Measurements from ENCODE around the gene B4GALT5.

The B4GALT5 gene

DNA sequence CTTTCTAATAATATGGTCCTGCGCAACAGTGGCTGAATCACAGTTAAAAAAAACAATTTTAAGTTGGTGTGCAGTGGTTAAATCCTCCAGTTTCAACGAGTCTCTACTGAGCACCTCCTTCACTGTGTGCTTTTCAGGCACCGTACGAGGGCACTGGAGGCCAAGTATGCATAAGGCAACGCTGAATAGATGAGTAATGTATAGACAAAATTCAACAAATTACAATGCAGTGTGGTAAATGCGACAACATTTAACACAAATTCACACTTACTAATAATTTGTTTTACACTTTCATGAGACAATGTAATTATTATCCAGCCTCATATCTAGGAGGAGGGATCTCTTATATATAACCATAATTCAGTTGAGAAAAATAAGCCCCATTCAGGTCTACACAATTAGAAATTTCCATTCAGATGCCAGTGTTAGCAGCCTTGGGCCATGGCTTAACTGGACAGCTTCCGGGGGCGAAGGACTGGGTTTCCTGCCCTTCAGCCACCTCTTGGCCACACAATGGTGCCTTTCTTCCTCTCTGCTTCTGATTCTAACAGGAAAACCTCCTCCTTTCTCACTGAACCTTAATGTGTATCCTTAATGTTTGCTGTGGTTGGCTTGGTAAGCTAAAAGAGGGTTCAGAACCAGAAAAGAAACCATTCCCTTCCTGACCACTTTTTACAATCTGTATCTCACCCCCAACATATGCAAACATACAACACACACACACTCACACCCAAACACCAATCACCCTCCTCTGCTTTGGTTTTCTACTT, 51.9 kb downstream of the B4GALT5 start:
- TF ChIP-seq ARNTL (CRISPR knock-in tag; IDR thresholded peaks at IDR 0.05; ENCODE audit: borderline replicate concordance, low read depth) (no peak), GLIS3 (CRISPR knock-in tag; IDR thresholded peaks at IDR 0.05) (no peak), ZC3H10 (CRISPR knock-in tag; IDR thresholded peaks at IDR 0.05) (no peak), BACH2 (CRISPR knock-in tag; IDR thresholded peaks at IDR 0.05; ENCODE audit: borderline replicate concordance) (no peak), ZNF70 (CRISPR knock-in tag; IDR thresholded peaks at IDR 0.05) (no peak)
- ATAC-seq, result no peak

GRCh38 chr20:49660912-49661311, 52.8 kb downstream of the B4GALT5 start:
- ATAC-seq, result no peak
- no peak for TF ChIP-seq ZFP30 (CRISPR knock-in tag; IDR thresholded peaks at IDR 0.05)
- TF ChIP-seq OSR1 (CRISPR knock-in tag; IDR thresholded peaks at IDR 0.05), result no peak
- TF ChIP-seq TCF4 (CRISPR knock-in tag; IDR thresholded peaks at IDR 0.05; ENCODE audit: borderline replicate concordance), result no peak; the same call in 1 of the 2 replicates
- no peak for TF ChIP-seq TOX (CRISPR knock-in tag; IDR thresholded peaks at IDR 0.05; ENCODE audit: borderline replicate concordance)
- TF ChIP-seq, protein P1, sequence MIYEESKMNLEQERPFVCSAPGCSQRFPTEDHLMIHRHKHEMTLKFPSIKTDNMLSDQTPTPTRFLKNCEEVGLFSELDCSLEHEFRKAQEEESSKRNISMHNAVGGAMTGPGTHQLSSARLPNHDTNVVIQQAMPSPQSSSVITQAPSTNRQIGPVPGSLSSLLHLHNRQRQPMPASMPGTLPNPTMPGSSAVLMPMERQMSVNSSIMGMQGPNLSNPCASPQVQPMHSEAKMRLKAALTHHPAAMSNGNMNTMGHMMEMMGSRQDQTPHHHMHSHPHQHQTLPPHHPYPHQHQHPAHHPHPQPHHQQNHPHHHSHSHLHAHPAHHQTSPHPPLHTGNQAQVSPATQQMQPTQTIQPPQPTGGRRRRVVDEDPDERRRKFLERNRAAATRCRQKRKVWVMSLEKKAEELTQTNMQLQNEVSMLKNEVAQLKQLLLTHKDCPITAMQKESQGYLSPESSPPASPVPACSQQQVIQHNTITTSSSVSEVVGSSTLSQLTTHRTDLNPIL (CRISPR knock-in tag; IDR thresholded peaks at IDR 0.05; ENCODE audit: low read depth), result no peak
- TF ChIP-seq ESRRG (CRISPR knock-in tag; IDR thresholded peaks at IDR 0.05), result no peak
- TF ChIP-seq, protein P2, sequence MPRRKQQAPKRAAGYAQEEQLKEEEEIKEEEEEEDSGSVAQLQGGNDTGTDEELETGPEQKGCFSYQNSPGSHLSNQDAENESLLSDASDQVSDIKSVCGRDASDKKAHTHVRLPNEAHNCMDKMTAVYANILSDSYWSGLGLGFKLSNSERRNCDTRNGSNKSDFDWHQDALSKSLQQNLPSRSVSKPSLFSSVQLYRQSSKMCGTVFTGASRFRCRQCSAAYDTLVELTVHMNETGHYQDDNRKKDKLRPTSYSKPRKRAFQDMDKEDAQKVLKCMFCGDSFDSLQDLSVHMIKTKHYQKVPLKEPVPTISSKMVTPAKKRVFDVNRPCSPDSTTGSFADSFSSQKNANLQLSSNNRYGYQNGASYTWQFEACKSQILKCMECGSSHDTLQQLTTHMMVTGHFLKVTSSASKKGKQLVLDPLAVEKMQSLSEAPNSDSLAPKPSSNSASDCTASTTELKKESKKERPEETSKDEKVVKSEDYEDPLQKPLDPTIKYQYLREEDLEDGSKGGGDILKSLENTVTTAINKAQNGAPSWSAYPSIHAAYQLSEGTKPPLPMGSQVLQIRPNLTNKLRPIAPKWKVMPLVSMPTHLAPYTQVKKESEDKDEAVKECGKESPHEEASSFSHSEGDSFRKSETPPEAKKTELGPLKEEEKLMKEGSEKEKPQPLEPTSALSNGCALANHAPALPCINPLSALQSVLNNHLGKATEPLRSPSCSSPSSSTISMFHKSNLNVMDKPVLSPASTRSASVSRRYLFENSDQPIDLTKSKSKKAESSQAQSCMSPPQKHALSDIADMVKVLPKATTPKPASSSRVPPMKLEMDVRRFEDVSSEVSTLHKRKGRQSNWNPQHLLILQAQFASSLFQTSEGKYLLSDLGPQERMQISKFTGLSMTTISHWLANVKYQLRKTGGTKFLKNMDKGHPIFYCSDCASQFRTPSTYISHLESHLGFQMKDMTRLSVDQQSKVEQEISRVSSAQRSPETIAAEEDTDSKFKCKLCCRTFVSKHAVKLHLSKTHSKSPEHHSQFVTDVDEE (CRISPR knock-in tag; IDR thresholded peaks at IDR 0.05), result no peak
- no peak for TF ChIP-seq ZNF8 (CRISPR knock-in tag; IDR thresholded peaks at IDR 0.05)

DNA sequence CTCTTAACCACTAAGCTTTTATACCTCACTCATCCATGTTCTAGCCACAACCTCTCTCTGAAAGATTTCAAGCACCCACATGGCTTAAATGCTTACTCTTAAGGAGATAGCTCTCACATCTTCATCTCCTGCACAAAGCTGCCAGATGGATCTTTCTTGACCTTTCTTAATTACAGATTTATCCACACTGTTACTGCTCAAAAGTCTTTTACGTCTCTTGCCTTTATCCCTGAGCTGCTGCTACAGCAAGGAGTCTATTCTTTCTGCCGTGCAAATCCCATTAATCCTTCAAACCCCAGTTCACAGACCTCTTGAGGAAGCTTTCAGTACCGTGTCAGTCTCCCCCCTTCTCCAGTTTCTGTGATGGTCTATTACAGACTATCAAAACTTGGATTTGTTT, 54.6 kb downstream of the B4GALT5 start:
- TF ChIP-seq PPARA (CRISPR knock-in tag; IDR thresholded peaks at IDR 0.05; ENCODE audit: borderline replicate concordance) (no peak), POU6F1 (CRISPR knock-in tag; IDR thresholded peaks at IDR 0.05; ENCODE audit: borderline replicate concordance, low read depth) (no peak), CSDC2 (CRISPR knock-in tag; IDR thresholded peaks at IDR 0.05) (no peak)
- TF ChIP-seq, protein P3, sequence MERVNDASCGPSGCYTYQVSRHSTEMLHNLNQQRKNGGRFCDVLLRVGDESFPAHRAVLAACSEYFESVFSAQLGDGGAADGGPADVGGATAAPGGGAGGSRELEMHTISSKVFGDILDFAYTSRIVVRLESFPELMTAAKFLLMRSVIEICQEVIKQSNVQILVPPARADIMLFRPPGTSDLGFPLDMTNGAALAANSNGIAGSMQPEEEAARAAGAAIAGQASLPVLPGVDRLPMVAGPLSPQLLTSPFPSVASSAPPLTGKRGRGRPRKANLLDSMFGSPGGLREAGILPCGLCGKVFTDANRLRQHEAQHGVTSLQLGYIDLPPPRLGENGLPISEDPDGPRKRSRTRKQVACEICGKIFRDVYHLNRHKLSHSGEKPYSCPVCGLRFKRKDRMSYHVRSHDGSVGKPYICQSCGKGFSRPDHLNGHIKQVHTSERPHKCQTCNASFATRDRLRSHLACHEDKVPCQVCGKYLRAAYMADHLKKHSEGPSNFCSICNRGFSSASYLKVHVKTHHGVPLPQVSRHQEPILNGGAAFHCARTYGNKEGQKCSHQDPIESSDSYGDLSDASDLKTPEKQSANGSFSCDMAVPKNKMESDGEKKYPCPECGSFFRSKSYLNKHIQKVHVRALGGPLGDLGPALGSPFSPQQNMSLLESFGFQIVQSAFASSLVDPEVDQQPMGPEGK (CRISPR knock-in tag; IDR thresholded peaks at IDR 0.05; ENCODE audit: borderline replicate concordance), result no peak
- ATAC-seq, result no peak

DNA sequence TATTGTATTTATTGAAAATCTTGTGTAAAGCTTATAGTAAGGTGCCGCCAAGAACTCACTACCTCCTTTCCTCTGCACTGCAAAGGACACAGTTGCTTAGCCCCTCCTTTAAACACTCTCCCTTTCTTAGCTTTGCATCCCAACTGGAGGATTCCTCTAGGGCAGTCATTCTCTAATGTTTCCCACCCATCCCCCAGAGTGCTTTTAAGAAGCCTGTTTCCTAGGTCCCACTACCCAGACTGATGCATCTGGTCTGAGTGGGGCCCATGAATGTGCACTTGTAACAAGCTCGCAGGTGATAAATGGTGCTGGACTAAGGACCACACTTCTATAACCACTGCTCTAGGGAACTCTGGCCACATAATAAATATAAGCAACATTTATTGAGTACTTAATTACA, 55.2 kb downstream of the B4GALT5 start:
- ATAC-seq, result no peak
- TF ChIP-seq, protein P1 (CRISPR knock-in tag; IDR thresholded peaks at IDR 0.05; ENCODE audit: low read depth), result no peak
- TF ChIP-seq, protein P3 (CRISPR knock-in tag; IDR thresholded peaks at IDR 0.05; ENCODE audit: borderline replicate concordance), result no peak
- TF ChIP-seq PPARA (CRISPR knock-in tag; IDR thresholded peaks at IDR 0.05; ENCODE audit: borderline replicate concordance) (no peak), ESRRG (CRISPR knock-in tag; IDR thresholded peaks at IDR 0.05) (no peak), BACH2 (CRISPR knock-in tag; IDR thresholded peaks at IDR 0.05; ENCODE audit: borderline replicate concordance) (no peak), ARNTL (CRISPR knock-in tag; IDR thresholded peaks at IDR 0.05; ENCODE audit: borderline replicate concordance, low read depth) (no peak), ZNF8 (CRISPR knock-in tag; IDR thresholded peaks at IDR 0.05) (no peak), TCF4 (CRISPR knock-in tag; IDR thresholded peaks at IDR 0.05; ENCODE audit: borderline replicate concordance) (no peak), ZFP3 (CRISPR knock-in tag; IDR thresholded peaks at IDR 0.05) (no peak), POU6F1 (CRISPR knock-in tag; IDR thresholded peaks at IDR 0.05; ENCODE audit: borderline replicate concordance, low read depth) (no peak), ISL1 (CRISPR knock-in tag; IDR thresholded peaks at IDR 0.05) (no peak), GLIS3 (CRISPR knock-in tag; IDR thresholded peaks at IDR 0.05) (no peak), TOX (CRISPR knock-in tag; IDR thresholded peaks at IDR 0.05; ENCODE audit: borderline replicate concordance) (no peak)

Data from SK-N-SH treated with all-trans-retinoic acid at 6 μM for 48 hours (cell line).